Nephron (organoid): ENCODE results near the gene NAXD.
A peak's percentile ranks its signal among the peaks of the same experiment; 100 is the strongest.

Experiments used
- H3K27ac Mint-ChIP-seq, 3 experiments: 2 replicates each; pipeline ENCODE4 v1.8.0; 2020; ENCODE audit warnings: mixed read lengths in 3 of 3, mild to moderate bottlenecking in 2 of 3, moderate library complexity in 1 of 3
- H3K27me3 Mint-ChIP-seq: 2 replicates; pipeline ENCODE4 v1.8.0; 2021; ENCODE audit warnings: low read depth, mild to moderate bottlenecking, moderate library complexity, mixed read lengths
- H3K36me3 Mint-ChIP-seq: 2 replicates; pipeline ENCODE4 v1.8.0; 2020; ENCODE audit warnings: low read depth, mixed read lengths
- H3K4me1 Mint-ChIP-seq: 2 replicates; pipeline ENCODE4 v1.8.0; 2020; ENCODE audit warnings: mixed read lengths
- H3K4me3 Mint-ChIP-seq, 3 experiments: 2 replicates each; pipeline ENCODE4 v1.8.0; 2020; ENCODE audit warnings: mild to moderate bottlenecking in 3 of 3, mixed read lengths in 3 of 3, moderate library complexity in 2 of 3
- H3K9me3 Mint-ChIP-seq: 2 replicates; pipeline ENCODE4 v1.8.0; 2020; ENCODE audit warnings: mixed read lengths
- CTCF ChIP-seq, 3 experiments: fragments of 200-600 bp; sonication (generic); IDR thresholded peaks; one replicate each; pipeline ENCODE4 v1.5.0; 2021; ENCODE audit warnings: antibody characterized with exemption in 3 of 3; ENCODE audit not compliant: unreplicated experiment in 3 of 3

NAXD gene

GRCh38 chr13:110616103-110617101 lies 1.1 kb downstream of the NAXD start:
- no peak for TF ChIP-seq CTCF (IDR thresholded peaks at IDR 0.05; ENCODE audit: unreplicated experiment in 3 of 3)
- peaks cover 7% of the 10 kb centered on the region for H3K27me3 Mint-ChIP-seq
- peaks cover 4% of the 10 kb centered on the region for H3K36me3 Mint-ChIP-seq
- H3K9me3 Mint-ChIP-seq = peaks cover 6% of the 10 kb centered on the region
- H3K4me1 Mint-ChIP-seq = peaks cover 30% of the 10 kb centered on the region
- H3K27ac Mint-ChIP-seq = peak overlapping the region; percentile 67 to 95 (median 91)
- peak overlapping the region; percentile 90 to 99 (median 93) for H3K4me3 Mint-ChIP-seq

GRCh38 chr13:110617321-110618072 lies 2.2 kb downstream of the NAXD start:
- no peak for TF ChIP-seq CTCF (IDR thresholded peaks at IDR 0.05; ENCODE audit: unreplicated experiment in 3 of 3)
- peaks cover 30% of the 10 kb centered on the region for H3K4me1 Mint-ChIP-seq
- H3K4me3 Mint-ChIP-seq = peak overlapping the region; percentile 90 to 99 (median 93)
- peaks cover 9% of the 10 kb centered on the region for H3K36me3 Mint-ChIP-seq
- H3K9me3 Mint-ChIP-seq = peaks cover 6% of the 10 kb centered on the region
- peaks cover 7% of the 10 kb centered on the region for H3K27me3 Mint-ChIP-seq
- H3K27ac Mint-ChIP-seq = peak overlapping the region; percentile 67 to 95 (median 91)

- TF ChIP-seq CTCF (IDR thresholded peaks at IDR 0.05; ENCODE audit: unreplicated experiment in 3 of 3) = no peak
- H3K4me3 Mint-ChIP-seq = peak overlapping the region; percentile 37 to 60 (median 48)
- peaks cover 30% of the 10 kb centered on the region for H3K4me1 Mint-ChIP-seq
- H3K27ac Mint-ChIP-seq = no peak overlapping the region
- H3K27me3 Mint-ChIP-seq = peaks cover 7% of the 10 kb centered on the region
- H3K36me3 Mint-ChIP-seq = peaks cover 10% of the 10 kb centered on the region
- H3K9me3 Mint-ChIP-seq = peaks cover 6% of the 10 kb centered on the region
Observed at GRCh38 chr13:110618167-110618566, 2.8 kb downstream of the NAXD start.

GRCh38 chr13:110618780-110619179 lies 3.4 kb downstream of the NAXD start:
- Mint-ChIP-seq H3K4me1 (peaks cover 30% of the 10 kb centered on the region), H3K36me3 (peaks cover 10% of the 10 kb centered on the region), H3K4me3 (peak overlapping the region; percentile 37 to 60 (median 48)), H3K27me3 (peaks cover 7% of the 10 kb centered on the region), H3K9me3 (peaks cover 3% of the 10 kb centered on the region), H3K27ac (no peak overlapping the region)
- TF ChIP-seq CTCF (IDR thresholded peaks at IDR 0.05; ENCODE audit: unreplicated experiment in 3 of 3) = no peak

GRCh38 chr13:110620596-110620995 lies 5.3 kb downstream of the NAXD start:
- H3K9me3 Mint-ChIP-seq = no peaks in the 10 kb centered on the region
- H3K27ac Mint-ChIP-seq = no peak overlapping the region
- no peaks in the 10 kb centered on the region for H3K27me3 Mint-ChIP-seq
- peaks cover 6% of the 10 kb centered on the region for H3K36me3 Mint-ChIP-seq
- H3K4me1 Mint-ChIP-seq = peaks cover 26% of the 10 kb centered on the region
- TF ChIP-seq CTCF (IDR thresholded peaks at IDR 0.05; ENCODE audit: unreplicated experiment in 3 of 3) = no peak
- no peak overlapping the region for H3K4me3 Mint-ChIP-seq
